Amniotic stem cell (primary cell): ENCODE measurements around the gene OSBPL3.

Experiments
- DNase-seq: peaks from one replicate; lab custom pipeline; 2025; lab: John Stamatoyannopoulos, UW

The OSBPL3 gene

GRCh38 chr7:24828891-24829661 lies 150.9 kb downstream of the OSBPL3 start:
- DNase-seq = no peak

DNA sequence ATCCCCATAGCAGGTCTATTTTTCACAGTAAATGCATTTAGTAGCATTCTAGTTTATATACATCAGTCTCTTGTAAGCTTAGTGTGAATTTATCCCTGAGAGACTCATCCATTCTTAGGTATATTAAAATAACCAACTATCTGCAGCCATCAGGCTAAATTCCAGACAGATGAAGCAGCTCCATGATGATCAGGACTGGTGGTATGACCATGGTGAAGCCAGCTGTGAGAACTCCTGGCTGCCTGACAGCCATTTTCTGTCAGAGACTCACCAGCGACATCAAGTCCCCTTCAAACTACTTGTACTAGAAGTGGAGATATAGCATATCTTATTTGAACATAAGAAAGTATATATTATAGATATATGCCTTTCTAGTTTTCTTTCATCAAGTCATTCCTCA lies 152.4 kb downstream of the OSBPL3 start:
- no peak for DNase-seq

- no peak for DNase-seq
These were observed 153.0 kb downstream of the OSBPL3 start for GRCh38 chr7:24827027-24827426.

- no peak for DNase-seq
These were observed 153.3 kb downstream of the OSBPL3 start for GRCh38 chr7:24826662-24827020.

GRCh38 chr7:24825931-24826661 lies 153.9 kb downstream of the OSBPL3 start:
- DNase-seq = no peak

DNA sequence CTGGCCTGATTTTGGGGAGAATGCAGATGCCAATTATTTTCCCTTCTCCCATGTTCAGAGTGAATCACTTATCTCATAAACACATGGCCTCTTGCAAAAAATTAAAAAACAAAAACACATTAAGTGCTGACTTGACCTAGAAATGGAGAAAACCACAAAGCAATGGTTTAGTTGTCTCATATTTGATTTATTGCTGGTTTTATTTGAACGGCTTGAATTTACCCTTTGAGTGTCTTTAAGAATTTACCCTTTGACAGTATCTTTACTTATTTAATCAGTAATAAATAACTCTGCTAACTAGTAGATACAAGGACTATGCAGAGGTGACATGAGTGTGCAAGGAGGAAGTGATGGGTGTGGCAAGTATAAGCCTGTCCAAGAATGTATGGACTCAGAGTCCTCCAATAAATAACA lies 154.6 kb downstream of the OSBPL3 start:
- DNase-seq = no peak

DNA sequence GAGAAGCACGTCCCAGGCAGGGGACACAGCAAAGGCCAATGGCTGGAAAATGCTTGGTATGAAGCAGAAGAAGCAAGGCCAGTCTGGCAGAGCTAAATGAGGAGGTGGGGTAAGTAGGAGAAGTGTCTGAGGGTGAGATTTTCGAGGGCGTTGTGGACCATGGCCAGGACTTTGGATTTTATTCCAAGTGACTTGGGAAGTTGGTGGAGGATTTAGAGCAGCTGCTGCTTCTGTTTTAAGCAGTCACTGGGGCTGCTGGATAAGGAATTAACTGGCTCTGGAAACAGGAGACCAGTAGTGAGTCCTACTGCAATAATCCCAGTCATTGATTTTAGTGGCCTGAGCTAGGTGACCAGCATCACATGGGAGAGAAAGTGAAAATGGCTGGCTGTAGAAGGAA lies 155.1 kb downstream of the OSBPL3 start:
- no peak for DNase-seq

- no peak for DNase-seq
These were observed 155.6 kb downstream of the OSBPL3 start for GRCh38 chr7:24824400-24824799.

- no peak for DNase-seq
These were observed 158.3 kb downstream of the OSBPL3 start for GRCh38 chr7:24821754-24822054.

GRCh38 chr7:24821045-24821753 lies 158.8 kb downstream of the OSBPL3 start:
- peak; percentile 82 for DNase-seq

GRCh38 chr7:24820730-24821044 lies 159.3 kb downstream of the OSBPL3 start:
- no peak for DNase-seq

GRCh38 chr7:24819916-24820689 lies 159.9 kb downstream of the OSBPL3 start:
- peak; percentile 66 for DNase-seq

DNA sequence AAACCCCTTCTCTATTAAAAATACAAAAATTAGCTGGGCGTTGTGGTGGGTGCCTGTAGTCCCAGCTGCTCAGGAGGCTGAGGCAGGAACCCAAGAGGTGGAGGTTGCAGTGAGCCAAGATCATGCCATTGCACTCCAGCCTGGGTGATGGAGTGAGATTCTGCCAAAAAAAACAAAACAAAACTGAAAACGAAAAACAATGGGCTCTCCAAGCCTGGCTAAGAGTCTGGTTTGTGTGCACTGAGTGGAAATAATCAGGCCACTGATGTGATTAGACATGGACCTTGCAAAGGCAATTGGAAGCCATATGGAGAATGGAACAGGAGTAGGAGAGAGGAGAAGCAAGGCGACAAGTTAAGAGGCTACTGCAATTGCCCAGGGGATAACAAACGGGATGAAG lies 162.6 kb downstream of the OSBPL3 start:
- DNase-seq = no peak

DNA sequence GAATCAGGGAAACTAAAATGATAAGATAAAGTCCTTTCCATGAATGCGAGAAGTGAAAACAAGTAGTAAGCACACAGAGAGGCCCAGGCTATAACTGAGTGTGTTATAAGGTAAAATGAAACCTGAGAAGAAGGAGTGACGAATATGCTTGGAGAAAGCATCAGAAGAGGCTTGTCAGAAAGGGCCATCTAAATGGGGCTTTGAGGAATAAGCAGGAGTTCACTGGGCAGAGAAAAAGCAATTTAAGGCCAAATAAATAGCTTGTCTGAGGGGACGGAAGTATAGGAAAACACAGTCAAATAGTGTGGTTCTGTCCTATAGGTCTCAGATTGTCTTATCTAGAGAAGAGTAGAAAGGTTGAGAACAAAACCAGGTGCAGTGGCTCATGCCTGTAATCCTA lies 163.1 kb downstream of the OSBPL3 start:
- no peak for DNase-seq

GRCh38 chr7:24812305-24812945 lies 167.6 kb downstream of the OSBPL3 start:
- no peak for DNase-seq

DNA sequence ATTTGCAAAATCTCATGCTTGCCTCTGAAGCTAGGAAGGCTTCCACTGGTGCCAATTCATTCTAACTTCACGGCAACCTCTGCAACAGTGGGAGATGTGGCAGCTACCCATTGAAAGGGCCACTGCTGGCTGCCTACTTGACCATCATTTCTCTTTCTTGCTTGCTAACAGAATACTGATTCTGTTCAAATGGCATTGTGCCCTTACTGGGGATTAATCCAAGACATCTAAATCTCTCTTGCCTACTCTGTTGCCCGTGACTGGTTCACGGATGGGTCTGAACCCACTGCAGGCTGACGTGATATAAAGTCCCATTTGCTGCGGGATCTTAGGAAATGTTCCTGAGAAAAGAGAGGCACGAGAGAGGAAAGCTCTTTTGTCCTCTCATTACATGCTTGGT lies 171.5 kb downstream of the OSBPL3 start:
- no peak for DNase-seq

DNA sequence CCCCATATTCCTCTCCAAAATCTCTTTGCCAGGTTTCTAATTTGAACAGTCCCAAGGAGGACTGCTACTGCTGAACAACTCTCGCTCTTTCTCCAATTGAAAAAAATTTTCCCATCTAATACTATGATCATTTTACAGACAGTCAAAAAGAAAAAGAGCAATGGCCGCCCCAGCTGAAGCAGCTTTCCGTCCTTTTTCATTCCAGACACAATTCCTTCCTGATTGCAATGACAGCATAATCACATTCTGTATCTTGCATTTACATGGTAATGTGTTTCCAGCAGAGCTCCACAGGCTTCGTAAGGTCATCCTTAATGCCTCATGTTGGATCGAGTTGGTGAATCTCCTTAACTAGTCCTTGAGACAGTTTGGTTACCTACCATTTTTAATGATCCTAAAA lies 177.7 kb downstream of the OSBPL3 start:
- DNase-seq = no peak

- DNase-seq = no peak
These were observed 178.1 kb downstream of the OSBPL3 start for GRCh38 chr7:24801883-24802282.

DNA sequence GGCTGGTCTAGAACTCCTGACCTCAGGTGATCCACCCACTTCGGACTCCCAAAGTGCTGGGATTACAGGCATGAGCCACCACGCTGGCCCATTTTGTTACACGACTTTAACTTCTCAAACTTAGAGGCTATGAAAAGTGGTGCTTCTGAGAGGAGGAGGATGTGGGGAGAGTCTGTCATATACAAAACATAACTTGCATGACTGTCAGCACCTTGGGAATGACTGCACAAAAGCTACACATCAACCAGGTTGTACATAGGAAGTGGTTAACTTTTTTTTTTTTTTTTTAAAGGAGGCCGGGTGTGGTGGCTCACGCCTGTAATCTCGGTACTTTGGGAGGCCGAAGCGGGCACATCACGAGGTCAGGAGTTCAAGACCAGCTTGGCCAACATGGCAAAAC lies 179.3 kb downstream of the OSBPL3 start:
- DNase-seq = no peak

DNA sequence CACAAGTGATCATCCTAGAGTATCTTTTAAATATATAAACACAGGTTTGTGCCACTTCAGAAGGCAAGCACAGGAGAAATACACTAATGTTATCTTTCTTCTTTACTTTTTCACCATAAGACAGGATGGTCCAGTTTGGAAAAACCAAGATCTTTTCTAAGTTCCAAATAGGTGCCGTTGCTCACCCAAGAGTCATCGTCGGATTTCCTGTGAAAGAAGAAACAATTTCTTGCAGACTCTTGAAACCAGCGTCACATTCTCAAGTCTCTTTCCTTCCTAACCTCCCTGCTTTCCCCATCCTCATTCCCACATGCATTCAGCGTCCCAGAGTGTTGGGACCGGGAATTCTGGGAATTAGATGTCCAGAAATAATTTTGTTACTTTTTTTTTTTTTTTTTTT lies 179.9 kb downstream of the OSBPL3 start:
- DNase-seq = no peak

GRCh38 chr7:24799506-24799905 lies 180.5 kb downstream of the OSBPL3 start:
- DNase-seq = no peak

DNA sequence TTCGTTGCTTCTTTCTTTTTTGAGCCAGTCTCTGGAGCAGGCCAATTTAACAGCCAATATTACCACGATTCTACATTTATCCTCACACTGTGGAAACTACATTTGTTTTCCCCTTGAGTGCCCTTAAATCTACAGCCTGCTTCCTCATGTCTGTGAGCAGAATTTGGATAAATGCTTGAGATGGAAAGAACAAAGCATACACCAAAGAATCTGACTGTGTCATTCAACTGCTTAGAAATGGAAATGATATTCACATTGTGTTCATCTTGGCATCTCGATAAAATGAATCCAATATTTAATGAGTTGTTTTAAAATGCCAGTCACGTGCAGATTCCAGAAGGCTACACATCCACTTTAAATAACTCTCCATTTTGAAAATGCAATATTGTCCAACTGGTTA lies 181.7 kb downstream of the OSBPL3 start:
- DNase-seq = no peak
